ENCODE measurements around the gene EBPL.
"Not testable (repeated sequence)": the region's sequence is repeated elsewhere in the genome, so short reads cannot be mapped to it uniquely, and the experiment has no call there.

EBPL gene

GRCh38 chr13:49690995-49691784 is at the start of gene EBPL:
TSS of gene EBPL (minus strand) at chr13:49691486. CDS start at chr13:49691424, 62 bp downstream.
- peak; percentile 85 for DNase-seq

DNA sequence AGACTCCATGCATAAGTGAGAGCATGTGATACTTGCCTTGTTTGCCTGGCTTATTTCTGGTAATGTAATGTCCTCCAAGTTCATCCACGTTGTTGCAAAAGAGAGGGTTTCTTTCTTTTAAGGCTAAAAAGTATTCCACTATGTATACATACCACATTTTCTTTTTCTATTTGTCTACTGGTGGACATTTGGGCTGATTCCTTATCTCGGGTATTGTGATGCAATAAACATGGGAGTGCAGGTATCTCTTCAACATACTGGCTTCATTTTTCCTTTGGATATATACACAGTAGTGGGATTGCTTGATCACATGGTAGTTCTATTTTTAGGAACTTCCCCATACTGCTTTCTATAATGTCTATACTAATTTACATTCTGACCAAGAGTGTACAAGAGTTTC is 49.6 kb upstream of the EBPL start:
- no peak for DNase-seq

- no peak for DNase-seq
Measured at GRCh38 chr13:49739498-49740187, 48.4 kb upstream of the EBPL start.

- no peak for DNase-seq
Measured at GRCh38 chr13:49733181-49733951, 42.1 kb upstream of the EBPL start.

- DNase-seq, result no peak
Measured at GRCh38 chr13:49731766-49732165, 40.5 kb upstream of the EBPL start.

GRCh38 chr13:49716615-49717014 is 25.3 kb upstream of the EBPL start:
- no peak for DNase-seq

DNA sequence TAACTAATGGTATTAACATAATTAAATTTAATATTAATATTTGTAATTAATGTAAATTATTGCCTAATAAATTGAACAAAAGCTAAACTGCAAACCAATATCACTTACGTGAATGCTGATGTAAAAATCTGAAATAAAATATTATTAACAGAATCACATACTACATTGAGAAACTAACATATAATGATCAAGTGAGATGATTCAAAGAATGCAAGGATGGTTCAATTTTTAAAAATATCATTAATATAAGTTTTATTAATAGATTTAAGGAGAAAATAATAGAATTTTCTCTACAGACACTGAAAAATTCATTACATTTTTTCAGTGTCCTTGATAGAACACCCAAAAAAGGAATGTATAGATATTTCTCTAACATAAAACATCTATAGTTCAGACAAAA is 23.5 kb upstream of the EBPL start:
- no peak for DNase-seq

GRCh38 chr13:49711218-49711863 is 20.1 kb upstream of the EBPL start:
- DNase-seq, result no peak

DNA sequence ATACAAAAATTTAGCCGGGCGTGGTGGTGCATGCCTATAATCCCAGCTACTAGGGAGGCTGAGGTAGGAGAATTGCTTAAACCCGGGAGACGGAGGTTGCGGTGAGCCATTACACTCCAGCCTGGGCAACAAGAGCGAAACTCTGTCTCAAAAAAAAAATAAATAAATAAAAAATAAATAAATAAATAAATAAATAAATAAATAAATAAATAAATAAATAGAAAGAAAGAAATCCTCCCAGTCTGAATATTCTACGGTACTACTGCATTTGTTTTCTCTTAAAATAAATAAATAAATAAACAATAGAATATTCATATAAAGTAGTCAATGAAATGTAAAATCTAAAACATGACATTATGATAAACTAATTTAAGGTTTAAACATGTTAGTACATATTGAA is 13.0 kb upstream of the EBPL start:
- not testable (repeated sequence) for DNase-seq

DNA sequence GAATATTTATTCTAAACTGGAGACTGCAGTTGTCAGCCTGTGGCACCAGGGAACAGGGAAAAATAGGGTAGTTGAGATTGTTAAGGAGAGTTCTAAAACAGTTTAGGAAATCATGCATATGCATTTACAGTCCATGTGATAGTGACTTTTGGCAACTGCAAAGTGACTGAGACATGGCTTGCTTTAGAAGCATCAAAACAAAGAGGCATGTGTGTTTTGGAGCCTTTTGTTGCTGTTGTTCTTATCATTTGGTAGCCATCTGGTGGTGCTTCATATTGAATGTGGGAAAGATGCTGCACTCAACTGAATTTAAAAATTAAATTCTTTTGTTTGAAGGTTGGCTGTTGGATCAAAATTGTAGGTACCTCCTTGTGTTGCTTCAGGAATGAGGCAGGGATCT is 10.2 kb upstream of the EBPL start:
- no peak for DNase-seq

GRCh38 chr13:49697468-49697867 is 6.2 kb upstream of the EBPL start:
- DNase-seq, result no peak

DNA sequence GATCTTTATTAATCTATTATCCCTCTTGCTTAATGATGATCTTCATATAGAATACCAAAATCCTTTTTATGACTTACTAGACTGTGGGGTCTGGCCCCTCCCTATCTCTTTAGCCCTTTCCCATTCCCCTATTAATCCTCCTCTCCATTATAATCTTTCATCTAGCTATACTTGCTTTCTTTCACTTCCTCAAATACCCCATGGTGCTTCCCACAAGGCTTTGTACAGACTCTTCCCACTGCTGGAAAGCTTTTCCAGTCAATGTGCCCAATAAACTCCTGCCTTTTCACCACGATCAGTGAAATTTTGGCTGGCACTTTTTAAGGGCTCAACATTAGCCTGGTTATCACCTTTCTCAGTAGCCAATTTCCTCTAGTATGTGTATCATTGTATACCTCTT is 3.2 kb upstream of the EBPL start:
- no peak for DNase-seq

DNA sequence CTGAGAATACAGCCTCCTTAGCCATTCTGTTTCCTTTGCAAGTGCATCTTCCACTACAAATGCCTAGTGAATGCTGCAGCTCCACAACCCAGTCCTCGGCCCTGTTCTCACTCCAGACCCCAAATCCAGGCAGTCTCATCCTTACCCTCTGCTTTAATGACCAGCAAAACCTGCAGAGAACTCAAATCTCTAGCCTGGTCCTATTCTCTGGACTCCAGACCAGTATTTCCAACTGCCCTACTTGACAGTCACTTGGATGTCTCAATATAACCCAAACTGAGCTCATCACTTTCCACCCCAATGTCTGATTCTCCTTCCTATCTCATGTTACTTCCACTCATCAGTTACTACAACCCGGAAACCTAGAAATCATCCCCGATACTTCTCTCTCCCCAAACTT is 2.6 kb upstream of the EBPL start:
- no peak for DNase-seq

GRCh38 chr13:49693191-49693733 is 2.0 kb upstream of the EBPL start:
- DNase-seq, result no peak

GRCh38 chr13:49690133-49690994 is 922 bp downstream of the EBPL start:
- no peak for DNase-seq

- no peak for DNase-seq
Measured at GRCh38 chr13:49683489-49683888, 7.8 kb downstream of the EBPL start.

DNA sequence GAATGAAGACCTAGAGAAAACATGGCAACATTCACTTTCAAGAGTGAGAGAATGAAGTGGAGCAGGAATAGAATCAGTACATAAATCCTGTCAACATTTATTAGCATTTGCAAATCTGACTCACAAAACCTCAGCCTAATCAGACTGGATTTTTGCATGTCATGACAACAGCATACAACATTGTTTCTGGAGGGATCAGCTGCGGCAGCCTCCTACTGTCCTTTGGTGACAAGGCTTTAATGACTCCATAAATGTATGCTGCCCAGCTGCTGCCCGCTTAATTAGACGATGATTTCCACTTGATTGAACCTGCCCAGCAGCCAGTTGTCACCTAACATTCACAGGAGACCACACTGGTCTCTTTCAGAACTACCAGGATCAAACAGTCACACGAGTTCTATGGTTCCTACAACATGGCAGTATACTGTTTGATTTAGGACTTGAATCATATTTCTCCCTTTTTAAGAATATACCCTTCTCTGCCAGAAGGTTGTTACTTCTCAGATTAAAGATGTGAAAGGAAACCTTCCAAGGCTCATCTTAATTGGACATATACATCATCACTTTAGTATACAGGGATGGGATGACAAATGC is 9.3 kb downstream of the EBPL start:
- DNase-seq, result peak; percentile 14

DNA sequence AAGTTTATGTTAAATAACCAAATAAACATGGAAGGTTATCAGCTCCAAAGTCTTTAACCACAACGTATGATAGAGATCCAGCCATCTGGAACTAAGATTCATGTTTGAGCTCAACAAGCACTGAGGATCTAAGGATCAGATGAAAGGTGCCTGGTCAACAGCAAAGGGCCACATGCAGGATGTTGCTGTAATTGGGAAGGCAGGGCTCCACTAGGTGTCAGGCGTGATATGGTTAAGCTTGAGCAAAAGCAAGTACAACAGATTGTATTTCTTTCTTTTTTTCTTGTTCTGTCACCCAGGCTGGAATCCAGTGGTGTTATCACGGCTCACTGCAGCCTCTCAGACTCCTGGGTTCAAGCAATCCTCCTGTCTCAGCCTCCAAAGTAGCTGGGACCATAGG is 12.0 kb downstream of the EBPL start:
- no peak for DNase-seq

- DNase-seq, result no peak
Measured at GRCh38 chr13:49678191-49678914, 12.9 kb downstream of the EBPL start.

GRCh38 chr13:49676581-49677298 is 14.5 kb downstream of the EBPL start:
- no peak for DNase-seq
